Medulla oblongata (tissue), 1 donor: ENCODE results near the gene PTCH1.

Experiments
- DNase-seq: peaks from one replicate; pipeline ENCODE4 v3.0.0-alpha.2; 2015; ENCODE audit errors: extremely low spot score

Gene PTCH1

GRCh38 chr9:95463148-95464060 lies 53.4 kb downstream of the PTCH1 start:
- DNase-seq: no peak

DNA sequence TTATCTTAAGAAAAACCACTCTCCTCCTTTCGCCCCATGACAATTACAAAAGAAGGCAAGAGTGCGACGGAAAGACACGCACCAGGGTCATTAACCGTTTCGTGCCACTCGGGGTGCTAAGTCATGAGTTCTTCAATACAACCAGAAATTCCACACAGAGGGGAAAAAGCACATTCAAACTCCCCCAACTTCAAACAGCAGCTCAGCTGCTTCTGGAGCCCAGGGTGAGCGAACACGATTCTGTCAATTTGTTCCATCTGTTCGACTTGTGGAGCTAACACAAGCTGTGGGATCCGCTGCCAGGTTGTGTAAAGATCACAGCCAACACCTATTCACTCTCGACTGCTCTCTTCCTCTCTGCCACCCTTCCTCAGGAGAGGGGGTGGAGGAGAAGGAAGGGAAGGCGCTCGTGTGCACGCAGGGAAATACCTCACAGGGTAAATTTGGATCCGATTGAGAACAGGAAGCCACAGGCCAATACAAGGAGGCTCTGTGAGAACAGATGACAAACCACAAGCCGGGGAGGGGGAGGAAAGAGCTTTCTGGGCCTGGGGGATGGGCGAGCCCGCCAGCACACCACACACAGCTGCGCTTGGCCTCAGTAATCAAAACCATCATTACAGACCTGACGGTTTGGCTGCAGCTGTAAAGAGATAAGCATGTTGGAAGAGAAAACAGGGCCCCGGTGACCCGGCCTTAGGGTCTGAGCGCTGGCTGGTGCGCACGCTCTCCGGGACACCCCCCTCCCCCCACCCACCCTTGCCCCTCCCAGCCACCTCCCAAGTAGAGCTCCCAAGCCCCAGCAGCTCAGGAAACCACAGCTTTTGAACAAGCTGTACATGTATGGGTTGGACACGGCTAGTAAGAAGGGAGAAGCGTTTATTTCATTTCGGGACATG lies 54.3 kb downstream of the PTCH1 start:
- peak; percentile 89 for DNase-seq

DNA sequence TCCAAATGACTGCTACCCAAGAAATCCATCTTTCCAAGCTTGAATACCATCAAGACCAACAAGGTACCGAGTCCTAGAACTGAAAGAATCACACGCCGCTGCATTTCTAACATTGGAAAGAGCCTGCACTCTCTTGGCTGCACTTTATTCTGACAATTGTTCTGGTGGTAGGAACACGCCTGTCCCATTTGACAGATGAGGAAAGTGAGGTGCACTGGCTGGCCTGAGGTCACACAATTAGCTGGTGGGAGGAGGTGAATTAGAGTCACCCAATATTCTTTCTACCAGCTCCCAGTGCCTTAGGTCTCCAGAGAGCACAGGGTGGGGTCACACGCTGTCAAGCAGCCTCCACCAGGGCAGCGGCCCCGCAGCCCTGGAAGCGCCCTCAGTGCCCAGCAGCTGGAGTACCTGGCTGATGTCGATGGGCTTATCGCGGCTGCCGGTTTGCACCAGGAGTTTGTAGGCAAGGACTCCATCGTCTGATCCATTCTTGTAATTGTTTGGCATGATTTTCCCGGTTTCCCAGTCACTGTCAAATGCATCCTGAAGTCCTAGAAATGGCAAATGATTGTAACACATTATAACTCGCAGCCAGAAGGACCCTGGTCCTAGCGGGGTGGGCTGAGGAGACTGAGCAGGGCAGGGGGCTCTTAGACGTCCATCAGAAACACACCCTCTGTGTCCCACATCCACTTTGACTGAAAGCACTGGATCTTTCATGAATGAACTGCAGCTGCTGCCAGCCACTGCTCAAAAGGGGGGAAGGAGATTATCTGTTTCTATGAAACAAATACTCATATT lies 55.1 kb downstream of the PTCH1 start:
- no peak for DNase-seq

DNA sequence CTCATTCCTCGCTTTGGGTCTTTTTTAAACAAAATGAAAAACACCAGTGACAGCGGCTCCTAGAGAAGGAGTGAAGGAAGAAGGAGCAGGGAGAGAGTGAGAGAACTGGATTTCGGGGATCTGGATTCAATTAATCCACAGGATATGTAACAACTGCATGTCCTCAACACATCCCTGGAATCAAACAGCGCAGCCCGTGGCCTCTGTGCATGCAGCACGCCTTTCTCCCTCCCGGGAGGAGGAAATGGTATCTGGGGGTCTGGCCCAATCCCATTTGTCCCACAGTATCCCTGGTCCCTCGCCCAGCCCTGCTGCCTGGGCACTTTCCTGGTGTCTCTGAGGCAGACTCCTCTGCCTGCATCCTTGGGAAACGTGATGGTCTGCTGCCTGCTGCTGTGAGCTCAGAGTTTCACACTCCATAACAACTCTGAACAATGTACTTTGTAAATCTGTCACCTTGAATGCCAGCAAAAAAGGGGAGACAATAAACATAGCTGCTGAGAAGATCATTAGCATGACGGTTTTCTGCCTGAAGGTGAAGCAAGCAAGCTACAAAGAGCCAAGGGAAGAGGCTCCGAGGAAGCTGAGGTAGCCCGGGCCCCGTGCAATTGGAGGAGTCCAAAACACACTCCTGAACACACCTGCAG lies 56.1 kb downstream of the PTCH1 start:
- no peak for DNase-seq

DNA sequence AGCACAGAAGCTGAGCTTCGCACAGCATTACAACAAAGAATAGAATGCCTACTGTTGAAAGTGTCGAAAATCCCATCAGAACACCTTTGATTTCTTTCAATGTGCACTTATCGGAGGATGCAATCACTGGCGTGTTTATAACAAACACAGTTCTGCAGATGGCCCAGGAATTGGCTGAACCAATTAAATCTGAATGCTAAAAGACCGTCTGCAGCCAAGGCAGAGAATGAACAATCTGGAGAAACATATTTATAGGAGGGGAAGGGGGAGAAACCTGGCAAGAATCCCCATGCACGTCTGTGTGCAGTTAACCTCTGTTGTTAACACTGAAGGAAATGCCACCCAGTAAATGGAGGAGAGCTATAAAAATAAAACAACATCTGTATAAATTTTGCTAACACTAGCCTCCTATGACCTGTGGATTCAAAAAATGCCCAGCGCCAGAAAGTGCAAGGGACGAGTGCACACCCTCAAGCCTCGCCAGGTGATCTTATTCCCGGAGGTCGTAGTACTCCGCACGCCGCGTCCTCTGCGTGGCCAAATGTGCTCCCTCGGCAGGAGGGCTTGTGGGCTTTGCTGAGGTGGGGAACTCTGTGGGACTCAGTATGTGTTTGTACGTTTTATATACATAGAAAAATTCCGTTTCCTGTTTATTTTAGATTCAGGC lies 56.8 kb downstream of the PTCH1 start:
- no peak for DNase-seq

GRCh38 chr9:95459178-95459577 lies 57.6 kb downstream of the PTCH1 start:
- DNase-seq: no peak

GRCh38 chr9:95458666-95459065 lies 58.1 kb downstream of the PTCH1 start:
- no peak for DNase-seq

DNA sequence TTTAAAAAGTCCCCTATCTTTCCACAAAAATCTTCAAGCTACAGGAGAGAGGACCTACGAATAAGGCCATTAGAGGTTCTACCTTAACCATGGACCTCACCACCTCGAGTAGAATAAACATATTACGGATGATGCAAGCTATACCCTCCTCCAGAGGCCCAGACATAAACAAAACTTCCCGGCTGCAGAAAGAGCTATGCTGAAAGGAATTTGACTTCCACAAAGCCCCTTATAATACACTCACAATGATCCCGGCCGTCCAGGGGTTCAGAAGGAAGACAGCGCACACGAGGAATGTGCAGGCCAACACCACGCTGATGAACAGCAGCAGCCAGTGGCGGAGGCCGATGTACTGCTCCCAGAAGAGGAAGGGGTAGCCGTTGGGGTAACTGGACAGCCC lies 59.0 kb downstream of the PTCH1 start:
- DNase-seq: no peak

DNA sequence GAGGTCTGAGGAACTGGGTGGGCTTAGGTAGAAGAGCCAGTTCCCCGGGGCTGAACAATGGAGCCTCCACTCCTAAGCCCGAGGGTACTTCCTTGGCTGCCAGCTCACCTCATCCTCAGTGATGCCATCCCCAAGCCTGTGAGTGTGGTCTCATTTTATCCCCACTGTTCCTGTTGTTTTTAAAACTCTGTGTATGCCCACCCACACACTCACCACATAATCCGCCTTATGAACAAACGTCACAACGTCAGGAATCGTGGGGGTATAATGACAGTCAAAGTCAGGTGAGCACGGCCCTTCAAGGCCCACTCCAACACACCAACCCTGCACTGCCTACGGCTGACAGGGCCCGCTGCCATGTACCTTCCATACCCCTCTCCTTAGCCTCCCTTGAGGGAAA lies 61.1 kb downstream of the PTCH1 start:
- DNase-seq: no peak

DNA sequence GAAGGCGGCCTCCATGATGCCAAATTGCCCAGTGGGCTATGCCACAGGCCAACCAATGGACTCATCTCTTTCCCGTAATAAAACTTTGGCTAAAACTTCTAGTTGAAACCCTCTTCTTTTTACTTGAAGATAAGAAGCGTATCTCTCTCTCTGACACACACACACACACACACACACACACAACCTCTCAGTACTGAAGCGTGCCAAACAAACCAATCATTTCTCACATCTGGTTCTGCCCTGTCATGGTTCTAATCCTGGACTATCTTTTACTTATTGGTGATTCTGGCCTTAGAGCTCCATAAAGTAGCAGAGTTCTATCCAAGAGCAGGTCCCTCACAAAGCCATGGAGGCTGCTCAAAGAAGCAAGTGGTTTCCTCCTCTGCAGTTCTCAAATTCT lies 64.6 kb downstream of the PTCH1 start:
- no peak for DNase-seq

DNA sequence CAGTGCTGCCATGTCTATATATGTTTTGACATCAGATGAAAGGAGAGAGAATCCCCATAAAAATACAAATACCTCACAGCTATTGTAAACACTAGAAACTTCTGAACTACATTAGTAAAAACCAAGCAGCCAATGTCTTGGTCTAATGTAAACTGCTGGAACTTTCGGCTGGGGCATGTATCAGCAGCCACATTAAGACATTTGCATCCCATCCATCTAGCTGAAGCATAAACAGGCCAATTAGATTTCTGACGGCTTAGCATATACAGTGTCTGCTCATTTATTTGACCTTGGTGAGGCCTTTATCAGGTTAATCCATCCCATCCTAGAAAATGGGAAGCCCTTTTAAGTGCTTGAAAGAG lies 65.7 kb downstream of the PTCH1 start:
- no peak for DNase-seq

- no peak for DNase-seq
These were observed 66.4 kb downstream of the PTCH1 start for GRCh38 chr9:95450171-95451064.

DNA sequence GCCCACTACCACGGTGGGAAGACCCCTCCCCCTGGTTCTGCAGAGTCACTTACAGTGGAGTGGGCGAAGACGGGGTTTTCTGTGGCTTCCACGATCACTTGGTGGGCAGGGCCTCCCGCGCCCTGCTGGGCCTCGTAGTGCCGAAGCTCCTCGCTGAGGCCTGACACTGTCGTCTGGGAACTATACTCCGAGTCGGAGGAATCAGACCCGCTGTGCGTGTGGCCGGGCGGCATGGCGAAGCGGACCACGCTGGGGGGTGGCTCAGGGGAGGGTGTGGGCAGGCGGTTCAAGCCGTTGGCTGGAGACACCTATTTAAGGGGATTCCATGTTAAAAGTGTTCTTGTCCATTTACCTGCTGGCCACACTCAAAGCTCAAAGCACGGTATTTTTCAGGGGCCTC lies 67.8 kb downstream of the PTCH1 start:
- DNase-seq: no peak

- no peak for DNase-seq
These were observed 68.9 kb downstream of the PTCH1 start for GRCh38 chr9:95447660-95448420.

DNA sequence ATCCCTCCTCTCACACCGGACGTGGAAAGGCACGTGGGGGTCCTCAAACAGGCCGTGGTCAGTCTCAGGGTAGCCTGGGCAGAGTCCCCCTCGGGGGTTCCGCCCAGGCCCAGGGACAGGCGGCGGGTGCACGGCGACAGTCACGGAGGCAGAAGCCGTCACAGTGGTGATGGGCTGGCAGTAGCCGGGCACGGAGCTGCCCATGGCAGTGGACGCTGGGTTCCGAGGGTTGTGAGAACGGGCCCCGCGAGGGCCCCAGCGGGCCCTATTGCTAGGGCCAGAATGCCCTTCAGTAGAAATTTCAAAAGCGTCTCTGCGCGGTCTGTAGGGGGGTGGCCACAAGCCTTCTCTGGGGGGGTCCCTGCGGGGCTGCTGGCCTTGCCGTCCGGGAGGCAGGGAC lies 69.8 kb downstream of the PTCH1 start:
- no peak for DNase-seq

GRCh38 chr9:95446259-95446658 lies 70.5 kb downstream of the PTCH1 start:
- DNase-seq: no peak

DNA sequence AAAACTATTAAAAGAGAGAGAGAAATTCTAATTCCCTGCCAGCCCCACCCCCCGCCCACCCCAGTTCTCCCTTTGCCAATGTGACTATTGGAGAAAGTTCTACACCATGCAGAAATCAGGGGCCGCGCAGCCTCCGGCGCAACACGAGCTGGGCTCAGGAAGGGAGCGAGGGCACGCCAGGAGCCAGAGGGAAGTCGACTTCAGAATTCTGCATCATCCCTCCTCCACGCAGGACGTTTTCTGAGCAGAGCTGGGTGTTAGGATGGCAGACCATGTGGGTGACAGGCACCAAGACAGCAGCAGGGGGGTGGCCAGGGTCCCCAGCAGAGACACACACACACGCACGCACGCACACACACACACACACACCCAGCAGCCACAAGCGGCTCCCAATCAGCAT lies 72.6 kb downstream of the PTCH1 start:
- DNase-seq: no peak

- no peak for DNase-seq
These were observed 73.5 kb downstream of the PTCH1 start for GRCh38 chr9:95443301-95443700.

GRCh38 chr9:95441081-95441480 lies 75.7 kb downstream of the PTCH1 start:
- DNase-seq: no peak
